CD4-positive, alpha-beta T cell treated with Interleukin-17A for 4 hours (primary cell): Measurements from ENCODE around the gene CIB2.
A peak's percentile ranks its signal among the peaks of the same experiment; 100 is the strongest.

ENCODE experiments used
- DNase-seq: peaks from one replicate; pipeline ENCODE4 v3.0.0-alpha.2; 2020; ENCODE audit warnings: mixed read lengths

The CIB2 gene

GRCh38 chr15:78105476-78106241 is 25.6 kb downstream of the CIB2 start:
- no peak for DNase-seq

- DNase-seq: no peak
Measured at GRCh38 chr15:78104566-78105475, 26.4 kb downstream of the CIB2 start.

GRCh38 chr15:78104119-78104479 is 27.1 kb downstream of the CIB2 start:
- DNase-seq: no peak

GRCh38 chr15:78103406-78104118 is 27.7 kb downstream of the CIB2 start:
- peak; percentile 62 for DNase-seq

- DNase-seq: no peak
Measured at GRCh38 chr15:78102741-78103140, 28.5 kb downstream of the CIB2 start.

- no peak for DNase-seq
Measured at GRCh38 chr15:78102211-78102610, 29.0 kb downstream of the CIB2 start.

GRCh38 chr15:78101423-78102105 is 29.7 kb downstream of the CIB2 start:
- DNase-seq: no peak

GRCh38 chr15:78100886-78101285 is 30.4 kb downstream of the CIB2 start:
- no peak for DNase-seq

- DNase-seq: no peak
Measured at GRCh38 chr15:78098131-78098755, 33.0 kb downstream of the CIB2 start.

GRCh38 chr15:78097667-78098066 is 33.6 kb downstream of the CIB2 start:
- no peak for DNase-seq

- DNase-seq: no peak
Measured at GRCh38 chr15:78093242-78094020, 37.8 kb downstream of the CIB2 start.

GRCh38 chr15:78092261-78093041 is 38.8 kb downstream of the CIB2 start, which contains the start of gene SH2D7:
TSS of gene SH2D7 (plus strand) at chr15:78092561. CDS start at chr15:78092585, 24 bp downstream.
- DNase-seq: no peak

GRCh38 chr15:78090422-78091063 is 40.7 kb downstream of the CIB2 start:
- no peak for DNase-seq

- no peak for DNase-seq
Measured at GRCh38 chr15:78088773-78089080, 42.5 kb downstream of the CIB2 start.

- no peak for DNase-seq
Measured at GRCh38 chr15:78087951-78088772, 43.1 kb downstream of the CIB2 start.

- no peak for DNase-seq
Measured at GRCh38 chr15:78085928-78086327, 45.3 kb downstream of the CIB2 start.

- no peak for DNase-seq
Measured at GRCh38 chr15:78084449-78084750, 46.8 kb downstream of the CIB2 start.

GRCh38 chr15:78083687-78084448 is 47.4 kb downstream of the CIB2 start:
- DNase-seq: no peak

GRCh38 chr15:78083186-78083585 is 48.1 kb downstream of the CIB2 start:
- DNase-seq: no peak
